CD14-positive monocyte (primary cell): ENCODE data around the gene ABHD16B. TPM values are rescaled to one million over a fixed set of nuclear protein-coding genes. Genes with fewer than 3 reads are reported as not detected.

Source experiments
- DNase-seq, 3 donors: peaks; one replicate each; pipeline ENCODE4 v3.0.0-alpha.2; 2011 to 2022
- H2AFZ ChIP-seq: 2 replicates; pipeline ENCODE4 v1.6.0; 2012; ENCODE audit warnings: mild to moderate bottlenecking, low read depth, low read length, inconsistent platforms; ENCODE audit not compliant: insufficient read depth, poor library complexity, severe bottlenecking
- H3K27ac ChIP-seq, 2 donors: 1 replicate in 1 of 2; 2 replicates in 1 of 2; pipeline ENCODE4 v1.5.1; 2012 to 2013; ENCODE audit warnings: low read length in 2 of 2, control low read depth in 1 of 2, inconsistent platforms in 1 of 2, low read depth in 1 of 2, mild to moderate bottlenecking in 1 of 2
- H3K27me3 ChIP-seq, 2 donors: one replicate each; pipeline versions ENCODE4 v1.6.0 to v1.6.1; 2011 to 2013; ENCODE audit warnings: low read length in 2 of 2; ENCODE audit not compliant: control insufficient read depth in 2 of 2, insufficient read depth in 2 of 2
- H3K36me3 ChIP-seq, 2 donors: replicated peaks in 1 of 2; 1 replicate in 1 of 2; 2 replicates in 1 of 2; pipeline versions ENCODE4 v1.5.1 to v1.6.1; 2012 to 2013; ENCODE audit warnings: low read length in 2 of 2, control low read depth in 1 of 2, inconsistent platforms in 1 of 2, mild to moderate bottlenecking in 1 of 2; ENCODE audit not compliant: insufficient read depth in 2 of 2, control insufficient read depth in 1 of 2
- H3K4me1 ChIP-seq, 2 donors: 1 replicate in 1 of 2; 2 replicates in 1 of 2; pipeline versions ENCODE4 v1.5.1 to v1.6.1; 2012 to 2013; ENCODE audit warnings: low read length in 2 of 2, control low read depth in 1 of 2, inconsistent platforms in 1 of 2, mild to moderate bottlenecking in 1 of 2, moderate library complexity in 1 of 2; ENCODE audit not compliant: insufficient read depth in 2 of 2, control insufficient read depth in 1 of 2
- H3K4me2 ChIP-seq: replicated peaks from 2 replicates; pipeline ENCODE3; 2012; ENCODE audit warnings: low read length, moderate library complexity, mild to moderate bottlenecking; ENCODE audit not compliant: poor library complexity, severe bottlenecking; ENCODE audit errors: extremely low read depth
- H3K4me3 ChIP-seq, 3 experiments: fragments of 200-600 bp in 1 of 3; sonication (generic) in 1 of 3; replicated peaks in 1 of 3; 1 replicate in 2 of 3; 2 replicates in 1 of 3; pipeline ENCODE4 v1.5.1; 2011 to 2013; ENCODE audit warnings: low read length in 3 of 3, mild to moderate bottlenecking in 3 of 3, control low read depth in 2 of 3, low read depth in 2 of 3, inconsistent platforms in 1 of 3, moderate library complexity in 1 of 3
- H3K79me2 ChIP-seq: 2 replicates; pipeline ENCODE4 v1.6.0; 2012; ENCODE audit warnings: mild to moderate bottlenecking, control low read depth, inconsistent platforms, low read length, moderate library complexity; ENCODE audit not compliant: insufficient read depth
- H3K9ac ChIP-seq: 2 replicates; pipeline ENCODE4 v1.6.0; 2017; ENCODE audit warnings: low read length, mild to moderate bottlenecking; ENCODE audit not compliant: insufficient read depth, poor library complexity, severe bottlenecking
- H3K9me3 ChIP-seq, 2 donors: replicated peaks in 1 of 2; 1 replicate in 1 of 2; 2 replicates in 1 of 2; pipeline versions ENCODE4 v1.5.1 to v1.6.1; 2012 to 2013; ENCODE audit warnings: low read length in 2 of 2, control low read depth in 1 of 2; ENCODE audit not compliant: control insufficient read depth in 1 of 2, insufficient read depth in 1 of 2
- H4K20me1 ChIP-seq: 2 replicates; pipeline ENCODE4 v1.6.0; 2012; ENCODE audit warnings: mild to moderate bottlenecking, low read length, control low read depth, moderate library complexity; ENCODE audit not compliant: insufficient read depth
- H3K27ac Mint-ChIP-seq, 7 donors: one replicate each; pipeline ENCODE4 v1.8.0; 2020; ENCODE audit warnings: mild to moderate bottlenecking in 7 of 7, mixed read lengths in 7 of 7, moderate library complexity in 6 of 7, inconsistent platforms in 2 of 7
- H3K27me3 Mint-ChIP-seq, 3 donors: one replicate each; pipeline ENCODE4 v1.8.0; 2021 to 2022; ENCODE audit warnings: low read depth in 3 of 3, mild to moderate bottlenecking in 3 of 3, mixed read lengths in 3 of 3, moderate library complexity in 3 of 3, inconsistent platforms in 1 of 3
- H3K36me3 Mint-ChIP-seq, 2 donors: one replicate each; pipeline ENCODE4 v1.8.0; 2020; ENCODE audit warnings: mixed read lengths in 2 of 2, inconsistent platforms in 1 of 2, mild to moderate bottlenecking in 1 of 2
- H3K4me1 Mint-ChIP-seq: one replicate; pipeline ENCODE4 v1.8.0; 2020; ENCODE audit warnings: mild to moderate bottlenecking, mixed read lengths
- H3K4me3 Mint-ChIP-seq, 2 donors: one replicate each; pipeline ENCODE4 v1.8.0; 2020; ENCODE audit warnings: mild to moderate bottlenecking in 2 of 2, mixed read lengths in 2 of 2, moderate library complexity in 1 of 2
- H3K9me3 Mint-ChIP-seq, 7 donors: one replicate each; pipeline ENCODE4 v1.8.0; 2020 to 2022; ENCODE audit warnings: mixed read lengths in 7 of 7, mild to moderate bottlenecking in 6 of 7, moderate library complexity in 6 of 7, inconsistent platforms in 2 of 7
- WGBS: methylation state at CpG from one replicate; pipeline ENCODE4 v1.1.5; 2013; ENCODE audit warnings: missing lambda C conversion rate; ENCODE audit not compliant: insufficient coverage; 5-methylcytosine and 5-hydroxymethylcytosine counted together
- intact Hi-C, 2 donors: fragments of 100-400 bp; cut with micrococcal nuclease; formaldehyde crosslinking; loops; one replicate each; pipeline versions ENCODE4 v1.15.0 to v1.15.1; 2023
- polyA plus RNA-seq, 3 donors: library from polyadenylated mRNA; depleted of rRNA in 1 of 3; unstranded in 2 of 3; stranded (reverse) in 1 of 3; fragments of 300-500 nt in 2 of 3; fragments of >200 nt in 1 of 3; fragmentation: Illumina TruSeq in 2 of 3; gene quantifications; 1 replicate in 2 of 3; 2 replicates in 1 of 3; pipeline ENCODE4 v1.2.3, GENCODE V29; 2012 to 2021
- TF ChIP-seq, protein P1 (sequence below): fragments of 200-600 bp; IDR thresholded peaks from one replicate; pipeline ENCODE4 v1.8.0; 2022; ENCODE audit warnings: antibody characterized with exemption, mild to moderate bottlenecking

The ABHD16B gene
- polyA plus RNA-seq, 3 donors = not detected

DNA sequence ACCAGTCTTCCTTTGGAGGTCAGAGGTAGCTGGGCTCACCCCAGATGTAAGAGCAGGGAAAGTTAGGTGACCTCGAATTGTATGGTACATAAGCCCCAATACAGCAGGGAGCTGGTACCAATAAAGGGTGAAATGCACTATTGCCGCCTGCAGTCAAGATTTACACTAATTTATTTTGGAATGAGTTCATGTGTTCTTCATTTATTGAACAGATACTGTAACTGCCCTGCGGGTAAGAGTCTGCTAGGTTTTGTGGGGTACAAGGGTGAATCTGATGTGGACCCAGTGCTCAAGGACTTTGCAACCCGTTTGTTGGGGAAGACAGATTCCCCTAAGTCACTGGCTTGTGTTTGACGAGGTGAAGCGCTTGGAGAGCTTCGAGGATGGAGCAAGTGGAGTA, 31.1 kb downstream of the ABHD16B start:
- Histone ChIP-seq H3K4me2 (no peak overlapping the region), H4K20me1 (peaks cover 91% of the 10 kb centered on the region), H3K9ac (no peak overlapping the region), H3K4me1 (peaks cover 41 to 49% of the 10 kb centered on the region in 2 donors), H3K27me3 (no peaks in the 10 kb centered on the region), H2AFZ (no peak overlapping the region), H3K27ac (no peak overlapping the region), H3K9me3 (no peaks in the 10 kb centered on the region), H3K4me3 (no peak overlapping the region), H3K36me3 (peaks cover 43 to 55% of the 10 kb centered on the region in 2 donors), H3K79me2 (peaks cover 43% of the 10 kb centered on the region)
- Mint-ChIP-seq H3K4me1 (peaks cover 41% of the 10 kb centered on the region), H3K27ac (peak overlapping the region in 2 of 7 donors; percentile 43 to 69), H3K36me3 (peaks cover 51 to 65% of the 10 kb centered on the region in 2 donors), H3K4me3 (no peak overlapping the region), H3K27me3 (no peaks in the 10 kb centered on the region), H3K9me3 (no peaks in the 10 kb centered on the region)
- TF ChIP-seq, protein P1, sequence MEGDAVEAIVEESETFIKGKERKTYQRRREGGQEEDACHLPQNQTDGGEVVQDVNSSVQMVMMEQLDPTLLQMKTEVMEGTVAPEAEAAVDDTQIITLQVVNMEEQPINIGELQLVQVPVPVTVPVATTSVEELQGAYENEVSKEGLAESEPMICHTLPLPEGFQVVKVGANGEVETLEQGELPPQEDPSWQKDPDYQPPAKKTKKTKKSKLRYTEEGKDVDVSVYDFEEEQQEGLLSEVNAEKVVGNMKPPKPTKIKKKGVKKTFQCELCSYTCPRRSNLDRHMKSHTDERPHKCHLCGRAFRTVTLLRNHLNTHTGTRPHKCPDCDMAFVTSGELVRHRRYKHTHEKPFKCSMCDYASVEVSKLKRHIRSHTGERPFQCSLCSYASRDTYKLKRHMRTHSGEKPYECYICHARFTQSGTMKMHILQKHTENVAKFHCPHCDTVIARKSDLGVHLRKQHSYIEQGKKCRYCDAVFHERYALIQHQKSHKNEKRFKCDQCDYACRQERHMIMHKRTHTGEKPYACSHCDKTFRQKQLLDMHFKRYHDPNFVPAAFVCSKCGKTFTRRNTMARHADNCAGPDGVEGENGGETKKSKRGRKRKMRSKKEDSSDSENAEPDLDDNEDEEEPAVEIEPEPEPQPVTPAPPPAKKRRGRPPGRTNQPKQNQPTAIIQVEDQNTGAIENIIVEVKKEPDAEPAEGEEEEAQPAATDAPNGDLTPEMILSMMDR = no peak
- no peak for DNase-seq
- 100% methylated on average over 3 of the region's 7 CpGs for WGBS
- intact Hi-C loops = loop anchor here in 1 of 2 donors (10.0 kb wide), 1 partner anchor 328 kb away; no protein-coding TSS in a partner anchor

DNA sequence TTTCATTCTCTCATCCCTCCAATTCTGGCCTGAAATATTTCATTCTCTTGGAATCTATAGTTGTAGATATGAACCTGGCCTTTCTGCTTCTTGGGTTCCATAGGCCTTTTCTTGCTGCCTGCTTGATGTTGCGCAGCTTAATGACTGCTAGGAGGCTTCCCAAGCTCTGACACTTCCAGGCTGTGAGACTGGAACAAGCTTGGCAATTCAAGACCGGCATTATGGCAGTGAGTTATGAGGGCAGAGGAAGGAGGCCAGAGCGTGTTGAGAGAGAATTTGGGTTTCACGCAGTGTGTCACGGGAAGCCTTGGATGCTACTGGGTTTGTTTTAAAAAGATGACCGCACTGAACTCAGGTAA, 32.7 kb downstream of the ABHD16B start:
- peaks cover 55% of the 10 kb centered on the region for H3K4me1 Mint-ChIP-seq
- H3K36me3 ChIP-seq = peaks cover 35 to 50% of the 10 kb centered on the region in 2 donors
- H3K27me3 Mint-ChIP-seq = no peaks in the 10 kb centered on the region
- H3K27ac ChIP-seq = peak overlapping the region in 1 of 2 donors; percentile 48
- H3K9me3 ChIP-seq = no peaks in the 10 kb centered on the region
- H3K9ac ChIP-seq = no peak overlapping the region
- peak overlapping the region; percentile 89 for H3K4me2 ChIP-seq
- no peaks in the 10 kb centered on the region for H3K9me3 Mint-ChIP-seq
- 37% methylated on average over 6 of the region's 6 CpGs for WGBS
- TF ChIP-seq, protein P1 = no peak
- no peak for DNase-seq
- H3K27ac Mint-ChIP-seq = peak overlapping the region; percentile 60 to 92 (median 88)
- peak overlapping the region; percentile 77 to 82 for H3K4me3 Mint-ChIP-seq
- H3K36me3 Mint-ChIP-seq = peaks cover 49 to 63% of the 10 kb centered on the region in 2 donors
- H2AFZ ChIP-seq = no peak overlapping the region
- peaks cover 52 to 60% of the 10 kb centered on the region in 2 donors for H3K4me1 ChIP-seq
- H3K4me3 ChIP-seq = peak overlapping the region in 1 of 3 experiments; percentile 80
- H4K20me1 ChIP-seq = peaks cover 91% of the 10 kb centered on the region
- intact Hi-C loops = loop anchor here in 1 of 2 donors (10.0 kb wide), 1 partner anchor 329 kb away; no protein-coding TSS in a partner anchor
- H3K79me2 ChIP-seq = peaks cover 49% of the 10 kb centered on the region
- H3K27me3 ChIP-seq = no peaks in the 10 kb centered on the region
